Measurements from ENCODE around the gene RPH3AL. TPM values are rescaled to one million over a fixed set of nuclear protein-coding genes. Genes with fewer than 3 reads are reported as not detected.

RPH3AL gene
- total and polyA plus RNA-seq, 2 of the 8 experiments (the other 6 are each of a cell fraction or from before 2014, with no cell fraction given), result 5.6 to 5.8 TPM

GRCh38 chr17:205817-206216 is 146.8 kb downstream of the RPH3AL start:
- Histone ChIP-seq H3K14ac (ENCODE audit: insufficient read length) (no peak overlapping the region), H3K79me2 (ENCODE audit: control insufficient read depth in 1 of 2, insufficient read depth in 2 of 2, low read length in 2 of 2) (no peaks in the 10 kb centered on the region), H3K9ac (replicated peaks in 1 of 4; ENCODE audit: extremely low read depth in 1 of 4, low read depth in 3 of 4, low read length in 3 of 4) (no peak overlapping the region), H3K23ac (ENCODE audit: insufficient read length) (no peak overlapping the region), H2BK120ac (replicated peaks; ENCODE audit: low read depth, low read length) (no peak overlapping the region), H3K79me1 (ENCODE audit: low read depth, low read length) (no peaks in the 10 kb centered on the region; the same call in 1 of the 2 replicates), H3K27ac (ENCODE audit: low read depth, low read length) (no peak overlapping the region), H3K4me3 (ENCODE audit: extremely low read depth in 1 of 4, insufficient read depth in 2 of 4, low read depth in 3 of 4, low read length in 4 of 4) (no peak overlapping the region), H3K56ac (replicated peaks; ENCODE audit: insufficient read length, low read depth, low read length) (no peak overlapping the region), H2BK20ac (ENCODE audit: low read length) (no peak overlapping the region), H3K36me3 (ENCODE audit: control insufficient read depth in 2 of 4, insufficient read depth in 4 of 4, low read length in 3 of 4) (no peaks in the 10 kb centered on the region), H3K23me2 (ENCODE audit: low read depth, low read length) (no peaks in the 10 kb centered on the region), H3K18ac (ENCODE audit: extremely low read depth, low read length) (no peak overlapping the region), H2AK5ac (ENCODE audit: low read depth, low read length) (no peak overlapping the region), H3K4ac (replicated peaks; ENCODE audit: insufficient read length, low read depth, low read length) (no peak overlapping the region), H2AFZ (ENCODE audit: low read length) (no peak overlapping the region), H4K20me1 (replicated peaks in 1 of 2; ENCODE audit: control insufficient read depth in 1 of 2, insufficient read depth in 2 of 2, low read length in 2 of 2) (no peaks in the 10 kb centered on the region), H3K4me2 (ENCODE audit: insufficient read depth in 1 of 2, low read depth in 2 of 2, low read length in 2 of 2) (no peak overlapping the region), H2BK12ac (ENCODE audit: low read depth, low read length) (no peak overlapping the region), H2BK5ac (ENCODE audit: low read depth, low read length) (no peak overlapping the region), H3K9me3 (ENCODE audit: insufficient read depth in 2 of 2, low read depth in 1 of 2, low read length in 1 of 2) (peaks cover 7 to 9% of the 10 kb centered on the region in 2 experiments; a peak in 2 of 4 replicates), H4K8ac (ENCODE audit: extremely low read depth, insufficient read depth, low read length) (no peak overlapping the region), H2BK15ac (ENCODE audit: low read length) (no peak overlapping the region), H4K5ac (ENCODE audit: insufficient read length, low read depth, low read length) (no peak overlapping the region), H3K27me3 (replicated peaks in 1 of 4; ENCODE audit: control insufficient read depth in 3 of 4, extremely low read depth in 1 of 4, insufficient read depth in 3 of 4, low read length in 3 of 4) (peaks cover 0 to 7% (median 4%) of the 10 kb centered on the region in 4 experiments; a peak in 3 of 7 replicates), H4K91ac (replicated peaks; ENCODE audit: insufficient read length, low read length) (no peak overlapping the region), H3K4me1 (replicated peaks in 1 of 4; ENCODE audit: control insufficient read depth in 3 of 4, insufficient read depth in 4 of 4, low read length in 3 of 4) (peaks cover 0 to 7% (median 3%) of the 10 kb centered on the region in 4 experiments; a peak in 6 of 7 replicates)
- POLR2A ChIA-PET (ENCODE audit: partially characterized antibody), result interaction anchor here (0.7 to 3.0 kb wide), 4 partner anchors 18 to 103 kb away, joined by 3 to 8 read pairs (median 4); no protein-coding TSS in a partner anchor
- CTCF ChIA-PET (ENCODE audit: partially characterized antibody), result interaction anchor here (1.0 to 1.6 kb wide), 4 partner anchors 9 to 103 kb away, joined by 3 to 5 read pairs (median 4); no protein-coding TSS in a partner anchor
- 98% methylated on average over 6 of the region's 6 CpGs; no CpG with 5 or more reads in 1 of the 2 experiments for WGBS, 2 experiments (ENCODE audit: extremely low coverage in 1 of 2, insufficient coverage in 1 of 2, insufficient read length in 1 of 2, insufficient replicate concordance in 2 of 2, low coverage in 1 of 2, low lambda C conversion rate in 2 of 2, missing lambda C conversion rate in 1 of 2)
- DNase-seq (ENCODE audit: low read depth in 1 of 2, low spot score in 2 of 2) (no peak), FAIRE-seq (no peak)
- TF ChIP-seq SP1 (IDR thresholded peaks at IDR 0.05; ENCODE audit: low read depth, low read length) (no peak), TBP (IDR thresholded peaks at IDR 0.05; ENCODE audit: low read depth, low read length) (no peak), GTF2F1 (IDR thresholded peaks at IDR 0.05; ENCODE audit: borderline replicate concordance, low read depth, low read length) (no peak), HDAC6 (IDR thresholded peaks at IDR 0.05; ENCODE audit: low read depth, low read length) (no peak), ATF3 (IDR thresholded peaks at IDR 0.05; ENCODE audit: insufficient read depth, low read depth, low read length) (no peak), MAFK (IDR thresholded peaks at IDR 0.05; ENCODE audit: low read depth, low read length) (no peak), POLR2A (IDR thresholded peaks at IDR 0.05; ENCODE audit: control extremely low read depth in 1 of 2, low read depth in 2 of 2, low read length in 2 of 2) (no peak), KDM4A (IDR thresholded peaks at IDR 0.05; ENCODE audit: low read depth, low read length, severe bottlenecking) (no peak), SIRT6 (IDR thresholded peaks at IDR 0.05; ENCODE audit: low read length) (no peak), USF2 (IDR thresholded peaks at IDR 0.05; ENCODE audit: low read length) (no peak), CREB1 (IDR thresholded peaks at IDR 0.05) (no peak), SIX5 (IDR thresholded peaks at IDR 0.05; ENCODE audit: low read depth, low read length) (no peak), EP300 (IDR thresholded peaks at IDR 0.05; ENCODE audit: borderline replicate concordance in 1 of 2, low read depth in 2 of 2, low read length in 2 of 2) (no peak)

All from H1 (cell line).